ENCODE data around the gene IL18.

IL18 gene

DNA sequence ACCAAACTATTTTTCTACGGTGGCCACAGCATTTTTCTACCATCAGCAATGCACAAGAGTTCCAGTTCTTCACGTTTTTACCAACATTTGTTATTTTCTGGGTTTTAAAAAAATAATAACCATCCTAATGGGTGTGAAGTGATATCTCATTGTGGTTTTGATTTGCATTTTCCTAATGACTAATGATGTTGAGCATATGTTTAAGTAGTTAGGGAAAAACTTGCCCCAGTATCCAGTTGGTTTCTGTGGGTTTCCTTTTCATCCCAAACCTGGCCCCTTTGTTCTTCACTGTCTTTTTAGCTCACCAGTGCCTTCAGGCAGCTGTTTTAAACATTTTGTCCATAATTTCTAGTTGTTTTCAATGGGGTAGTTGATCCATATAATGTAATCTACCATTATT is 47.6 kb upstream of the IL18 start:
- Histone ChIP-seq H4K20me1 (ENCODE audit: low read depth, low read length) (no peaks in the 10 kb centered on the region), H3K36me3 (ENCODE audit: low read length) (no peaks in the 10 kb centered on the region), H3K9ac (ENCODE audit: low read length) (no peak overlapping the region), H3K79me2 (ENCODE audit: insufficient read depth, low read length) (no peaks in the 10 kb centered on the region), H2AFZ (ENCODE audit: low read depth, low read length, severe bottlenecking) (no peak overlapping the region), H3K9me3 (ENCODE audit: insufficient read depth, low read length) (no peaks in the 10 kb centered on the region), H3F3A (ENCODE audit: insufficient read depth) (no peaks in the 10 kb centered on the region), H3K4me2 (ENCODE audit: low read depth, low read length, poor library complexity, severe bottlenecking) (no peak overlapping the region), H3K4me3 (ENCODE audit: insufficient read depth, low read length, poor library complexity, severe bottlenecking) (no peak overlapping the region), H3K27me3 (ENCODE audit: low read length) (no peaks in the 10 kb centered on the region), H3K9me2 (replicated peaks; ENCODE audit: insufficient read depth, low read length) (no peaks in the 10 kb centered on the region), H3K27ac (ENCODE audit: low read depth, low read length) (no peak overlapping the region)
- no peak for TF ChIP-seq EZH2phosphoT487 (conservative IDR thresholded peaks at IDR 0.05; ENCODE audit: low read length)
- TF ChIP-seq, protein P1, sequence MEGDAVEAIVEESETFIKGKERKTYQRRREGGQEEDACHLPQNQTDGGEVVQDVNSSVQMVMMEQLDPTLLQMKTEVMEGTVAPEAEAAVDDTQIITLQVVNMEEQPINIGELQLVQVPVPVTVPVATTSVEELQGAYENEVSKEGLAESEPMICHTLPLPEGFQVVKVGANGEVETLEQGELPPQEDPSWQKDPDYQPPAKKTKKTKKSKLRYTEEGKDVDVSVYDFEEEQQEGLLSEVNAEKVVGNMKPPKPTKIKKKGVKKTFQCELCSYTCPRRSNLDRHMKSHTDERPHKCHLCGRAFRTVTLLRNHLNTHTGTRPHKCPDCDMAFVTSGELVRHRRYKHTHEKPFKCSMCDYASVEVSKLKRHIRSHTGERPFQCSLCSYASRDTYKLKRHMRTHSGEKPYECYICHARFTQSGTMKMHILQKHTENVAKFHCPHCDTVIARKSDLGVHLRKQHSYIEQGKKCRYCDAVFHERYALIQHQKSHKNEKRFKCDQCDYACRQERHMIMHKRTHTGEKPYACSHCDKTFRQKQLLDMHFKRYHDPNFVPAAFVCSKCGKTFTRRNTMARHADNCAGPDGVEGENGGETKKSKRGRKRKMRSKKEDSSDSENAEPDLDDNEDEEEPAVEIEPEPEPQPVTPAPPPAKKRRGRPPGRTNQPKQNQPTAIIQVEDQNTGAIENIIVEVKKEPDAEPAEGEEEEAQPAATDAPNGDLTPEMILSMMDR (IDR thresholded peaks at IDR 0.05; ENCODE audit: insufficient read depth, low read length, poor library complexity, severe bottlenecking), result no peak

DNA sequence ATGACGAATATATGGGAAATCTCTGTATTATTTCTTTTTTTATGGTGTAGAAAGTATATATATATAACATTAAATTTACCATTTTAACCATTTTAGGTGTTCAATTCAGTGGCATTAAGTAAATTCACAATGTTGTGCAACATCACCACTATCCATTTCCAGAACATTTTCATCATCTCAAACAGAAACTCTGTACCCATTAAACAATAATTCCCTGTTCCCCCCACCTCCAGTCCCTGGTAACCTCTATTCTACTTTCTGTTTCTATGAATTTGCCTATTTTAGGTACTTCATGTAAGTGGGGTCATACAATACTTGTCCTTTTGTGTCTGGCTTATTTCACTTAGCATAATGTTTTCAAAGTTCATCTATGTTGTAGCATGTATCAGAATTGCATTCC is 47.0 kb upstream of the IL18 start:
- H2AFZ ChIP-seq (ENCODE audit: low read depth, low read length, severe bottlenecking), result no peak overlapping the region
- H3F3A ChIP-seq (ENCODE audit: insufficient read depth), result no peaks in the 10 kb centered on the region
- H3K36me3 ChIP-seq (ENCODE audit: low read length), result no peaks in the 10 kb centered on the region
- TF ChIP-seq, protein P1 (IDR thresholded peaks at IDR 0.05; ENCODE audit: insufficient read depth, low read length, poor library complexity, severe bottlenecking), result no peak
- TF ChIP-seq EZH2phosphoT487 (conservative IDR thresholded peaks at IDR 0.05; ENCODE audit: low read length), result no peak
- no peaks in the 10 kb centered on the region for H3K9me3 ChIP-seq (ENCODE audit: insufficient read depth, low read length)
- no peaks in the 10 kb centered on the region for H3K27me3 ChIP-seq (ENCODE audit: low read length)
- H3K27ac ChIP-seq (ENCODE audit: low read depth, low read length), result no peak overlapping the region
- H3K4me3 ChIP-seq (ENCODE audit: insufficient read depth, low read length, poor library complexity, severe bottlenecking), result no peak overlapping the region
- H3K9ac ChIP-seq (ENCODE audit: low read length), result no peak overlapping the region
- no peaks in the 10 kb centered on the region for H3K79me2 ChIP-seq (ENCODE audit: insufficient read depth, low read length)
- H3K4me2 ChIP-seq (ENCODE audit: low read depth, low read length, poor library complexity, severe bottlenecking), result no peak overlapping the region
- H3K9me2 ChIP-seq (replicated peaks; ENCODE audit: insufficient read depth, low read length), result no peaks in the 10 kb centered on the region
- H4K20me1 ChIP-seq (ENCODE audit: low read depth, low read length), result no peaks in the 10 kb centered on the region

DNA sequence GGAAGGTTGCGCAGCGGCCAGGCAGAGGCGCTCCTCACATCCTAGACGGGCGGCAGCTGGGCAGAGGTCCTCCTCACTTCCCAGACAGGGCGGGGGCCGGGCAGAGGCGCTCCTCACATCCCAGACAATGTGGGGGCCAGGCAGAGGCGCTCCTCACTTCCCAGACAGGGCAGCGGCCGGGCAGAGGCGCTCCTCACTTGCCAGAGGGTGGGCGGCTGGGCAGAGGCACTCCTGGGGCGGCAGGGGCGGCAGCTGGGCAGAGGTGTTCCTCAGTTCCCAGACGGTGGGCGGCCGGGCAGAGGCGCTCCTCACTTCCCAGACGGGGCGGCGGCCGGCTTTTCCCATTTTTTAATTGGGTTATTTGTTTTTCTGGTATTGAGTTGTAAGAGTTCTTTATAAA is 42.2 kb upstream of the IL18 start:
- Histone ChIP-seq H3K79me2 (ENCODE audit: insufficient read depth, low read length) (no peaks in the 10 kb centered on the region), H3K4me3 (ENCODE audit: insufficient read depth, low read length, poor library complexity, severe bottlenecking) (no peak overlapping the region), H3K27ac (ENCODE audit: low read depth, low read length) (no peak overlapping the region), H3K9me2 (replicated peaks; ENCODE audit: insufficient read depth, low read length) (no peaks in the 10 kb centered on the region), H3K4me2 (ENCODE audit: low read depth, low read length, poor library complexity, severe bottlenecking) (no peak overlapping the region), H3F3A (ENCODE audit: insufficient read depth) (no peaks in the 10 kb centered on the region), H3K9me3 (ENCODE audit: insufficient read depth, low read length) (no peaks in the 10 kb centered on the region), H3K36me3 (ENCODE audit: low read length) (no peaks in the 10 kb centered on the region), H2AFZ (ENCODE audit: low read depth, low read length, severe bottlenecking) (no peak overlapping the region), H3K27me3 (ENCODE audit: low read length) (no peaks in the 10 kb centered on the region), H4K20me1 (ENCODE audit: low read depth, low read length) (no peaks in the 10 kb centered on the region), H3K9ac (ENCODE audit: low read length) (no peak overlapping the region)
- no peak for TF ChIP-seq EZH2phosphoT487 (conservative IDR thresholded peaks at IDR 0.05; ENCODE audit: low read length)
- TF ChIP-seq, protein P1 (IDR thresholded peaks at IDR 0.05; ENCODE audit: insufficient read depth, low read length, poor library complexity, severe bottlenecking), result no peak
